ENCODE data around the gene GTF2I.
"Not testable (repeated sequence)": the region's sequence is repeated elsewhere in the genome, so short reads cannot be mapped to it uniquely, and the experiment has no call there.

The GTF2I gene

GRCh38 chr7:74657692-74658177 lies at the start of gene GTF2I:
Gene GTF2I (plus strand): TSS chr7:74657718. CDS start chr7:74689129, 31,411 bp downstream.
- DNase-seq, result no peak

- no peak for DNase-seq
These were observed 45.3 kb upstream of the GTF2I start for GRCh38 chr7:74612015-74612829.

GRCh38 chr7:74615933-74616780 lies 41.4 kb upstream of the GTF2I start:
- DNase-seq, result no peak

- DNase-seq, result peak; percentile 19
These were observed 40.3 kb upstream of the GTF2I start for GRCh38 chr7:74617180-74617744.

- no peak for DNase-seq
These were observed 38.2 kb upstream of the GTF2I start for GRCh38 chr7:74619235-74619860.

- DNase-seq, result no peak
These were observed 35.2 kb upstream of the GTF2I start for GRCh38 chr7:74622228-74622749.

GRCh38 chr7:74623135-74623534 lies 34.4 kb upstream of the GTF2I start:
- DNase-seq, result no peak

- DNase-seq, result no peak
These were observed 32.1 kb upstream of the GTF2I start for GRCh38 chr7:74625446-74625845.

- no peak for DNase-seq
These were observed 29.7 kb upstream of the GTF2I start for GRCh38 chr7:74627661-74628411.

- DNase-seq, result no peak
These were observed 25.0 kb upstream of the GTF2I start for GRCh38 chr7:74632505-74632904.

GRCh38 chr7:74633451-74633921 lies 24.0 kb upstream of the GTF2I start:
- no peak for DNase-seq

GRCh38 chr7:74637745-74638144 lies 19.8 kb upstream of the GTF2I start:
- DNase-seq, result no peak

- peak; percentile 83 for DNase-seq
These were observed 7.5 kb upstream of the GTF2I start for GRCh38 chr7:74650055-74650454.

- not testable (repeated sequence) for DNase-seq
These were observed 6.9 kb upstream of the GTF2I start for GRCh38 chr7:74650493-74651132.

GRCh38 chr7:74651133-74651504 lies 6.4 kb upstream of the GTF2I start:
- DNase-seq, result not testable (repeated sequence)

- no peak for DNase-seq
These were observed 3.8 kb upstream of the GTF2I start for GRCh38 chr7:74653686-74654181.

- DNase-seq, result no peak
These were observed 2.7 kb upstream of the GTF2I start for GRCh38 chr7:74654811-74655210.

- no peak for DNase-seq
These were observed 2.2 kb upstream of the GTF2I start for GRCh38 chr7:74655324-74655723.

- no peak for DNase-seq
These were observed 1.6 kb upstream of the GTF2I start for GRCh38 chr7:74655768-74656440.

GRCh38 chr7:74656441-74656836 lies 1.1 kb upstream of the GTF2I start:
- DNase-seq, result peak; percentile 45

Measured in activated naive CD4-positive, alpha-beta T cell treated with anti-CD3 and anti-CD28 coated beads, Interleukin-2, amount 50 U/mL, for 16 hours (primary cell).